Testis (tissue), 3 donors: ENCODE results near the gene UGT1A1. TPM values are rescaled to one million over a fixed set of nuclear protein-coding genes. Genes with fewer than 3 reads are reported as not detected.
A peak's percentile ranks its signal among the peaks of the same experiment; 100 is the strongest.

Source experiments
- DNase-seq: peaks from one replicate; pipeline ENCODE4 v3.0.0-alpha.2; 2019
- H3K27ac ChIP-seq, 2 donors: fragments of 200-600 bp; sonication (generic); one replicate each; pipeline ENCODE4 v1.5.1; 2019
- H3K27me3 ChIP-seq: fragments of 200-600 bp; sonication (generic); one replicate; pipeline ENCODE4 v1.5.1; 2019
- H3K36me3 ChIP-seq: fragments of 200-600 bp; sonication (generic); one replicate; pipeline ENCODE4 v1.5.1; 2017; ENCODE audit warnings: low read depth; ENCODE audit errors: missing control alignments
- H3K4me1 ChIP-seq: fragments of 200-600 bp; sonication (generic); one replicate; pipeline ENCODE4 v1.5.1; 2019
- H3K4me3 ChIP-seq, 2 donors: fragments of 200-600 bp; sonication (generic); one replicate each; pipeline ENCODE4 v1.5.1; 2017 to 2019
- H3K9me3 ChIP-seq: fragments of 200-600 bp; sonication (generic); one replicate; pipeline ENCODE4 v1.5.1; 2017
- CTCF ChIP-seq, 3 experiments: fragments of 450-650 bp in 2 of 3; fragments of 200-600 bp in 1 of 3; sonication (generic) in 1 of 3; IDR thresholded peaks; one replicate each; pipeline ENCODE4 v1.5.1; 2016 to 2019; ENCODE audit warnings: antibody characterized with exemption in 3 of 3, mild to moderate bottlenecking in 2 of 3, moderate library complexity in 1 of 3
- POLR2A ChIP-seq: fragments of 450-650 bp; IDR thresholded peaks from one replicate; pipeline ENCODE4 v1.6.1; 2017; ENCODE audit warnings: antibody characterized with exemption, mild to moderate bottlenecking, moderate library complexity
- whole genome bisulfite sequencing, 2 donors: methylation state at CpG; one replicate each; pipeline ENCODE4 v1.1.5; 2018; 5-methylcytosine and 5-hydroxymethylcytosine counted together
- intact Hi-C: fragments of 100-400 bp; cut with DNase I; formaldehyde crosslinking; loops from one replicate; pipeline ENCODE4 v1.15.1; 2023; ENCODE audit warnings: low total_unique reads
- polyA plus RNA-seq: library from polyadenylated mRNA; stranded (reverse); fragments of 350-450 nt; fragmentation: Illumina TruSeq; extraction: RNeasy Lipid Tissue Mini Kit (QIAGEN cat#74804); gene quantifications from one replicate; pipeline ENCODE4 v1.2.3, GENCODE V29; 2014; ENCODE audit warnings: low read depth, low replicate concordance; ENCODE audit not compliant: insufficient read depth
- total RNA-seq, 2 donors: library from RNA; depleted of rRNA; stranded (reverse); fragments of >200 nt; gene quantifications; one replicate each; pipeline ENCODE4 v1.2.3, GENCODE V29; 2016

Gene UGT1A1
- total and polyA plus RNA-seq, 3 donors from 2014 or later, result 0.24 to 0.34 (median 0.31) TPM

- Histone ChIP-seq H3K27me3 (no peaks in the 10 kb centered on the region), H3K4me1 (no peaks in the 10 kb centered on the region), H3K9me3 (no peaks in the 10 kb centered on the region), H3K27ac (no peak overlapping the region), H3K36me3 (no peaks in the 10 kb centered on the region), H3K4me3 (no peak overlapping the region)
- intact Hi-C loops, result no loop called here
- peak; percentile 6 for DNase-seq
- WGBS, 2 donors, result 71 to 85% methylated on average over 9 of the region's 9 CpGs
- TF ChIP-seq CTCF (IDR thresholded peaks at IDR 0.05) (no peak), POLR2A (no peak)
Measured at GRCh38 chr2:233801357-233802131, 41.5 kb downstream of the UGT1A1 start.

- Histone ChIP-seq H3K36me3 (no peaks in the 10 kb centered on the region), H3K27me3 (no peaks in the 10 kb centered on the region), H3K9me3 (no peaks in the 10 kb centered on the region), H3K4me1 (no peaks in the 10 kb centered on the region), H3K27ac (no peak overlapping the region), H3K4me3 (no peak overlapping the region)
- TF ChIP-seq POLR2A, result no peak
- no peak for TF ChIP-seq CTCF (IDR thresholded peaks at IDR 0.05)
- WGBS, 2 donors, result 74 to 77% methylated on average over 3 of the region's 3 CpGs
- intact Hi-C loops, result no loop called here
- DNase-seq, result peak; percentile 9
Measured at GRCh38 chr2:233802132-233802815, 42.2 kb downstream of the UGT1A1 start.

GRCh38 chr2:233803292-233803911, 43.3 kb downstream of the UGT1A1 start:
- Histone ChIP-seq H3K4me1 (no peaks in the 10 kb centered on the region), H3K4me3 (no peak overlapping the region), H3K9me3 (no peaks in the 10 kb centered on the region), H3K27me3 (no peaks in the 10 kb centered on the region), H3K36me3 (no peaks in the 10 kb centered on the region), H3K27ac (no peak overlapping the region)
- WGBS, 2 donors, result 81 to 89% methylated on average over 1 to 2 of the region's 2 CpGs
- intact Hi-C loops, result no loop called here
- peak; percentile 9 for DNase-seq
- TF ChIP-seq POLR2A (no peak), CTCF (IDR thresholded peaks at IDR 0.05) (no peak)

GRCh38 chr2:233803994-233804393, 43.9 kb downstream of the UGT1A1 start:
- intact Hi-C loops, result no loop called here
- Histone ChIP-seq H3K27me3 (no peaks in the 10 kb centered on the region), H3K4me1 (no peaks in the 10 kb centered on the region), H3K27ac (no peak overlapping the region), H3K9me3 (no peaks in the 10 kb centered on the region), H3K36me3 (no peaks in the 10 kb centered on the region), H3K4me3 (no peak overlapping the region)
- no peak for TF ChIP-seq CTCF (IDR thresholded peaks at IDR 0.05)
- TF ChIP-seq POLR2A, result no peak
- peak; percentile 9 for DNase-seq
- 56 to 71% methylated on average over 4 to 8 of the region's 8 CpGs for WGBS, 2 donors
